Lower leg skin (tissue), 4 donors: ENCODE data around the gene PGLYRP4. TPM values are rescaled to one million over a fixed set of nuclear protein-coding genes. Genes with fewer than 3 reads are reported as not detected.
A peak's percentile ranks its signal among the peaks of the same experiment; 100 is the strongest.

Experiments
- DNase-seq, 2 donors: peaks; one replicate each; pipeline ENCODE4 v3.0.0-alpha.2; 2019; ENCODE audit warnings: low spot score in 2 of 2
- H3K4me3 ChIP-seq: fragments of 200-600 bp; sonication (generic); 2 replicates; pipeline ENCODE4 v1.5.1; 2017; ENCODE audit warnings: mild to moderate bottlenecking, low read depth; ENCODE audit not compliant: poor library complexity, severe bottlenecking
- CTCF ChIP-seq, 3 donors: fragments of 450-650 bp; IDR thresholded peaks; one replicate each; pipeline ENCODE4 v1.5.1; 2016; ENCODE audit warnings: antibody characterized with exemption in 3 of 3, mild to moderate bottlenecking in 3 of 3, moderate library complexity in 2 of 3
- POLR2A ChIP-seq, 2 donors: fragments of 450-650 bp; IDR thresholded peaks; one replicate each; pipeline ENCODE4 v1.6.1; 2016 to 2017; ENCODE audit warnings: antibody characterized with exemption in 2 of 2, mild to moderate bottlenecking in 1 of 2, moderate library complexity in 1 of 2
- WGBS, 2 donors: methylation state at CpG; one replicate each; pipeline ENCODE4 v1.1.5; 2018; 5-methylcytosine and 5-hydroxymethylcytosine counted together
- intact Hi-C: fragments of 100-400 bp; cut with DNase I; formaldehyde crosslinking; loops from one replicate; pipeline ENCODE4 v1.15.0; 2023; ENCODE audit warnings: low total_unique reads
- total RNA-seq, 4 donors: library from RNA; depleted of rRNA; stranded (reverse); fragments of >200 nt; gene quantifications; one replicate each; pipeline ENCODE4 v1.1.0, GENCODE V29; 2016

PGLYRP4 gene
- total RNA-seq, 4 donors from 2014 or later = 10.2 to 36.1 (median 18.7) TPM

- no peak for DNase-seq
- WGBS, 2 donors = 100% methylated on average over 1 of the region's 1 CpG
- intact Hi-C loops = no loop called here
- TF ChIP-seq POLR2A (IDR thresholded peaks at IDR 0.05) (no peak), CTCF (IDR thresholded peaks at IDR 0.05) (no peak)
- no peak overlapping the region for H3K4me3 ChIP-seq
These were observed 22.6 kb upstream of the PGLYRP4 start for GRCh38 chr1:153371231-153371630.

GRCh38 chr1:153370146-153370545 lies 21.5 kb upstream of the PGLYRP4 start:
- WGBS, 2 donors = 82% methylated on average over 3 of the region's 3 CpGs
- intact Hi-C loops = no loop called here
- no peak overlapping the region for H3K4me3 ChIP-seq
- DNase-seq = no peak
- TF ChIP-seq POLR2A (IDR thresholded peaks at IDR 0.05) = no peak
- no peak for TF ChIP-seq CTCF (IDR thresholded peaks at IDR 0.05)

- DNase-seq = no peak
- TF ChIP-seq CTCF (IDR thresholded peaks at IDR 0.05) (no peak), POLR2A (IDR thresholded peaks at IDR 0.05) (no peak)
- intact Hi-C loops = no loop called here
- H3K4me3 ChIP-seq = no peak overlapping the region
- WGBS, 2 donors = 75 to 78% methylated on average over 2 of the region's 2 CpGs
These were observed 19.9 kb upstream of the PGLYRP4 start for GRCh38 chr1:153368495-153368894.

GRCh38 chr1:153367090-153367489 lies 18.4 kb upstream of the PGLYRP4 start:
- 66 to 67% methylated on average over 2 of the region's 2 CpGs for WGBS, 2 donors
- intact Hi-C loops = no loop called here
- DNase-seq = peak in 1 of 2 donors; percentile 2
- TF ChIP-seq POLR2A (IDR thresholded peaks at IDR 0.05) = no peak
- TF ChIP-seq CTCF (IDR thresholded peaks at IDR 0.05) = no peak
- H3K4me3 ChIP-seq = no peak overlapping the region

GRCh38 chr1:153366261-153366660 lies 17.6 kb upstream of the PGLYRP4 start:
- TF ChIP-seq CTCF (IDR thresholded peaks at IDR 0.05) = no peak
- no peak for TF ChIP-seq POLR2A (IDR thresholded peaks at IDR 0.05)
- H3K4me3 ChIP-seq = no peak overlapping the region
- intact Hi-C loops = no loop called here
- peak in 1 of 2 donors; percentile 63 for DNase-seq
- WGBS, 2 donors = 73 to 78% methylated on average over 6 of the region's 6 CpGs

- intact Hi-C loops = no loop called here
- WGBS, 2 donors = 57 to 61% methylated on average over 8 of the region's 8 CpGs
- DNase-seq = peak in 1 of 2 donors; percentile 37
- no peak for TF ChIP-seq POLR2A (IDR thresholded peaks at IDR 0.05)
- TF ChIP-seq CTCF (IDR thresholded peaks at IDR 0.05) = no peak
- H3K4me3 ChIP-seq = no peak overlapping the region
These were observed 17.1 kb upstream of the PGLYRP4 start for GRCh38 chr1:153365696-153366095.
